Stomach (tissue), 9 donors: ENCODE measurements around the gene ARL10. TPM values are rescaled to one million over a fixed set of nuclear protein-coding genes. Genes with fewer than 3 reads are reported as not detected.
A peak's percentile ranks its signal among the peaks of the same experiment; 100 is the strongest.

Source experiments
- DNase-seq, 2 donors: peaks; one replicate each; pipeline versions ENCODE4 v3.0.0 to v3.0.0-alpha.2; 2013 to 2019
- H3K27ac ChIP-seq, 5 donors: fragments of 200-600 bp in 4 of 5; sonication (generic) in 4 of 5; one replicate each; pipeline ENCODE4 v1.5.1; 2013 to 2019; ENCODE audit warnings: mild to moderate bottlenecking in 1 of 5, moderate library complexity in 1 of 5
- H3K27me3 ChIP-seq, 3 donors: fragments of 200-600 bp; sonication (generic); one replicate each; pipeline ENCODE4 v1.5.1; 2017 to 2019; ENCODE audit warnings: mixed run types in 1 of 3
- H3K36me3 ChIP-seq, 4 donors: fragments of 200-600 bp; sonication (generic); 1 replicate in 3 of 4; 2 replicates in 1 of 4; pipeline ENCODE4 v1.5.1; 2016 to 2019
- H3K4me1 ChIP-seq, 4 donors: fragments of 200-600 bp; sonication (generic); one replicate each; pipeline ENCODE4 v1.5.1; 2016 to 2019
- H3K4me3 ChIP-seq, 4 donors: fragments of 200-600 bp; sonication (generic) in 3 of 4; one replicate each; pipeline ENCODE4 v1.5.1; 2016 to 2019; ENCODE audit warnings: mild to moderate bottlenecking in 1 of 4
- H3K9me3 ChIP-seq, 4 donors: fragments of 200-600 bp; sonication (generic); one replicate each; pipeline ENCODE4 v1.5.1; 2016 to 2019
- EP300 ChIP-seq: sonication (generic); formaldehyde crosslinking; IDR thresholded peaks from one replicate; pipeline ENCODE4 v1.6.1; 2017; ENCODE audit warnings: antibody characterized with exemption
- POLR2A ChIP-seq, 4 donors: fragments of 450-650 bp; IDR thresholded peaks; one replicate each; pipeline ENCODE4 v1.6.1; 2016; ENCODE audit warnings: antibody characterized with exemption in 4 of 4, control low read depth in 2 of 4, mild to moderate bottlenecking in 1 of 4, moderate library complexity in 1 of 4
- POLR2AphosphoS5 ChIP-seq, 3 donors: sonication (generic); formaldehyde crosslinking; IDR thresholded peaks; one replicate each; pipeline ENCODE4 v1.6.1; 2016; ENCODE audit warnings: antibody characterized with exemption in 3 of 3
- WGBS, 5 donors: extraction: QIAGEN DNeasy Blood & Tissue Kit in 3 of 5; methylation state at CpG; one replicate each; pipeline versions ENCODE4 v1.1.5 to v1.1.7; 2013 to 2018; 5-methylcytosine and 5-hydroxymethylcytosine counted together
- intact Hi-C: fragments of 100-400 bp; cut with DNase I; formaldehyde crosslinking; loops from one replicate; pipeline ENCODE4 v1.15.1; 2023; ENCODE audit warnings: low total_unique reads
- polyA plus RNA-seq, 3 donors: library from polyadenylated mRNA; stranded (reverse); fragments of 200-250 nt; gene quantifications; one replicate each; pipeline ENCODE4 v1.2.3, GENCODE V29; 2013
- total RNA-seq, 5 donors: library from RNA; depleted of rRNA; stranded (reverse); fragments of >200 nt; gene quantifications; one replicate each; pipeline versions ENCODE4 v1.1.0 to v1.2.3, GENCODE V29; 2014 to 2016
- TF ChIP-seq, protein P1 (sequence below), 7 experiments: fragments of 450-650 bp in 4 of 7; fragments of 200-600 bp in 3 of 7; sonication (generic) in 3 of 7; IDR thresholded peaks; one replicate each; pipeline ENCODE4 v1.5.1; 2016 to 2019; ENCODE audit warnings: antibody characterized with exemption in 7 of 7, control low read depth in 2 of 7, mild to moderate bottlenecking in 1 of 7
- donor health status: healthy with polysubstance abuse.
- donor health status: Bipolar disorder and iron deficiency.
- donor health status: healthy.

ARL10 gene
- total and polyA plus RNA-seq, 8 donors, result 0.31 to 9.9 (median 3.0) TPM

DNA sequence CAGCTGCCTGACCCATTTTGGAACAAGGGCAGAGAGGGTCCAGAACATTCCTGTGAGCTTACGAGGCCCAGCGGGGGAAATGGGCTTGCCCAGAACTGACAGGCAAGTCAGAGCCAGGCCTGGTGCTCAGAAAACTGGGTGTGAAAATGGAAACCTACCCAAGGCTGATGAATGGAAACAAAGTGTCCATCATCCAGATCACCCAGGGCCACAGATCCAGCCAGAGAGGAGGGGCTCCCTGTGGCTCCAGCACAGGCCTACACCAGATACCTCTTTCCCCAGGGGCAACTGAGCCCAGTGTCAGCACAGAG is 47.9 kb downstream of the ARL10 start:
- intact Hi-C loops, result no loop called here
- TF ChIP-seq, protein P1, sequence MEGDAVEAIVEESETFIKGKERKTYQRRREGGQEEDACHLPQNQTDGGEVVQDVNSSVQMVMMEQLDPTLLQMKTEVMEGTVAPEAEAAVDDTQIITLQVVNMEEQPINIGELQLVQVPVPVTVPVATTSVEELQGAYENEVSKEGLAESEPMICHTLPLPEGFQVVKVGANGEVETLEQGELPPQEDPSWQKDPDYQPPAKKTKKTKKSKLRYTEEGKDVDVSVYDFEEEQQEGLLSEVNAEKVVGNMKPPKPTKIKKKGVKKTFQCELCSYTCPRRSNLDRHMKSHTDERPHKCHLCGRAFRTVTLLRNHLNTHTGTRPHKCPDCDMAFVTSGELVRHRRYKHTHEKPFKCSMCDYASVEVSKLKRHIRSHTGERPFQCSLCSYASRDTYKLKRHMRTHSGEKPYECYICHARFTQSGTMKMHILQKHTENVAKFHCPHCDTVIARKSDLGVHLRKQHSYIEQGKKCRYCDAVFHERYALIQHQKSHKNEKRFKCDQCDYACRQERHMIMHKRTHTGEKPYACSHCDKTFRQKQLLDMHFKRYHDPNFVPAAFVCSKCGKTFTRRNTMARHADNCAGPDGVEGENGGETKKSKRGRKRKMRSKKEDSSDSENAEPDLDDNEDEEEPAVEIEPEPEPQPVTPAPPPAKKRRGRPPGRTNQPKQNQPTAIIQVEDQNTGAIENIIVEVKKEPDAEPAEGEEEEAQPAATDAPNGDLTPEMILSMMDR (IDR thresholded peaks at IDR 0.05), result no peak
- TF ChIP-seq EP300 (no peak), POLR2AphosphoS5 (IDR thresholded peaks at IDR 0.05) (no peak), POLR2A (IDR thresholded peaks at IDR 0.05) (no peak)
- DNase-seq, result peak in 1 of 2 donors; percentile 8
- peaks cover 49 to 71% (median 55%) of the 10 kb centered on the region in 4 donors for H3K4me1 ChIP-seq
- H3K27me3 ChIP-seq, result no peaks in the 10 kb centered on the region
- H3K27ac ChIP-seq, result peak overlapping the region; percentile 43 to 96 (median 64)
- peaks cover 0 to 33% (median 22%) of the 10 kb centered on the region in 4 donors for H3K36me3 ChIP-seq
- peak overlapping the region in 1 of 4 donors; percentile 84 for H3K4me3 ChIP-seq
- H3K9me3 ChIP-seq, result no peaks in the 10 kb centered on the region
- WGBS, 5 donors, result 51 to 92% (median 84%) methylated on average over 2 of the region's 2 CpGs

DNA sequence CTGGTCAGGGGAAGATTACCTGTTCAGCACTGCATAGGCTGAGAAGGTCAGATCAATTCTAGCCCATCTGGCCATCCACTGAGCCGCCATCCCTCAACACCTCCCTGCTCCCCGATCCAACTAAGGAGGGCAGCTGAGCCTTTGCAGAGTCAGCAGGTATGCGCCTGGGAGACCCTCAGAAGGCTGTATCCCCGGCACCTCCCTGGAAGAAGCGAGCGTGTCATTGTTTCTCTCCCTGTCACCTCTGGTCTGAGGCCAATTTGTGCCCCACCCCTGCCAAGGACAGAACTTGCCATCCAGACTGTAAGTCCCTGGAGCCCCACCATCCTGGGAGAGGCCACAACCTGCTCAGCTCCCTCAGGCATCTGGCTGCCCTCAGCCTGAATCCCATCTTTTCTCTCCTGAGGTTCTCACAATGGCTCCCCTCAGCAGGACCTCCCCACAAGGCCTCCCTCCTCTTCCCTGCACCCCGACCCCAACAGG is 48.5 kb downstream of the ARL10 start:
- H3K4me1 ChIP-seq, result peaks cover 49 to 65% (median 55%) of the 10 kb centered on the region in 4 donors
- peak in 1 of 2 donors; percentile 4 for DNase-seq
- no peaks in the 10 kb centered on the region for H3K9me3 ChIP-seq
- TF ChIP-seq, protein P1 (IDR thresholded peaks at IDR 0.05), result no peak
- TF ChIP-seq POLR2AphosphoS5 (IDR thresholded peaks at IDR 0.05) (no peak), POLR2A (IDR thresholded peaks at IDR 0.05) (no peak), EP300 (no peak)
- peaks cover 0 to 27% (median 16%) of the 10 kb centered on the region in 4 donors for H3K36me3 ChIP-seq
- H3K27ac ChIP-seq, result peak overlapping the region; percentile 43 to 96 (median 64)
- intact Hi-C loops, result no loop called here
- peak overlapping the region in 2 of 4 donors; percentile 29 to 84 for H3K4me3 ChIP-seq
- H3K27me3 ChIP-seq, result no peaks in the 10 kb centered on the region
- 76 to 93% (median 88%) methylated on average over 6 to 7 of the region's 7 CpGs for WGBS, 5 donors

DNA sequence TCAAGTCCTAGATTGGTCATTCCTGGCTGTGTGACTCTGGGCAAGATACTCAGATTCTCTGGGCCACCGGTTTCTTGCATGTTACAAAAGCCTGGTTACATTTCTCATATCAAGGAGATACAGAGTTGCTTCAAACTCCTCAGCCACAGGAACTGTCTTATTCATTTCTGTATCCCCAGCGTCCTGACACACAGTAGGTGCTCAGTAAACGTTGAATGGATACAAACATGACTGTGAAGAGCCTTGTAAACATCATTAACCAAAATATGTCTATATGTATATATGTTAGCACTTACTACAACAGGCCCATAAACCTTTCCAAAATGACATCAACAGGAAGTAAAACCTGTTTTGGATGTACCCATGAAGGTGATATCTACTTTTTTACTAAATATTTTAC is 49.4 kb downstream of the ARL10 start:
- TF ChIP-seq, protein P1 (IDR thresholded peaks at IDR 0.05), result no peak
- TF ChIP-seq EP300, result no peak
- no peak for TF ChIP-seq POLR2AphosphoS5 (IDR thresholded peaks at IDR 0.05)
- TF ChIP-seq POLR2A (IDR thresholded peaks at IDR 0.05), result no peak
- DNase-seq, result peak in 1 of 2 donors; percentile 5
- no peaks in the 10 kb centered on the region for H3K27me3 ChIP-seq
- peak overlapping the region; percentile 84 to 99 (median 94) for H3K4me3 ChIP-seq
- intact Hi-C loops, result no loop called here
- peak overlapping the region in 4 of 5 donors; percentile 94 to 96 (median 95) for H3K27ac ChIP-seq
- peaks cover 49 to 63% (median 55%) of the 10 kb centered on the region in 4 donors for H3K4me1 ChIP-seq
- H3K9me3 ChIP-seq, result no peaks in the 10 kb centered on the region
- H3K36me3 ChIP-seq, result peaks cover 0 to 18% (median 7%) of the 10 kb centered on the region in 4 donors
- WGBS, 5 donors, result 60 to 69% (median 63%) methylated on average over 3 of the region's 3 CpGs

- intact Hi-C loops, result no loop called here
- peaks cover 49 to 63% (median 55%) of the 10 kb centered on the region in 4 donors for H3K4me1 ChIP-seq
- no peaks in the 10 kb centered on the region for H3K27me3 ChIP-seq
- peak overlapping the region; percentile 93 to 96 (median 94) for H3K27ac ChIP-seq
- H3K4me3 ChIP-seq, result peak overlapping the region; percentile 84 to 99 (median 94)
- TF ChIP-seq POLR2A (IDR thresholded peaks at IDR 0.05) (no peak), POLR2AphosphoS5 (IDR thresholded peaks at IDR 0.05) (no peak), EP300 (no peak)
- TF ChIP-seq, protein P1 (IDR thresholded peaks at IDR 0.05), result no peak
- peaks cover 0 to 11% (median 0%) of the 10 kb centered on the region in 4 donors for H3K36me3 ChIP-seq
- peak in 1 of 2 donors; percentile 14 for DNase-seq
- no peaks in the 10 kb centered on the region for H3K9me3 ChIP-seq
- 50 to 62% (median 59%) methylated on average over 13 of the region's 13 CpGs for WGBS, 5 donors
These were observed 50.1 kb downstream of the ARL10 start for GRCh38 chr5:176415240-176415951.
